Measurements from ENCODE around the gene SLC26A1.

Gene SLC26A1

DNA sequence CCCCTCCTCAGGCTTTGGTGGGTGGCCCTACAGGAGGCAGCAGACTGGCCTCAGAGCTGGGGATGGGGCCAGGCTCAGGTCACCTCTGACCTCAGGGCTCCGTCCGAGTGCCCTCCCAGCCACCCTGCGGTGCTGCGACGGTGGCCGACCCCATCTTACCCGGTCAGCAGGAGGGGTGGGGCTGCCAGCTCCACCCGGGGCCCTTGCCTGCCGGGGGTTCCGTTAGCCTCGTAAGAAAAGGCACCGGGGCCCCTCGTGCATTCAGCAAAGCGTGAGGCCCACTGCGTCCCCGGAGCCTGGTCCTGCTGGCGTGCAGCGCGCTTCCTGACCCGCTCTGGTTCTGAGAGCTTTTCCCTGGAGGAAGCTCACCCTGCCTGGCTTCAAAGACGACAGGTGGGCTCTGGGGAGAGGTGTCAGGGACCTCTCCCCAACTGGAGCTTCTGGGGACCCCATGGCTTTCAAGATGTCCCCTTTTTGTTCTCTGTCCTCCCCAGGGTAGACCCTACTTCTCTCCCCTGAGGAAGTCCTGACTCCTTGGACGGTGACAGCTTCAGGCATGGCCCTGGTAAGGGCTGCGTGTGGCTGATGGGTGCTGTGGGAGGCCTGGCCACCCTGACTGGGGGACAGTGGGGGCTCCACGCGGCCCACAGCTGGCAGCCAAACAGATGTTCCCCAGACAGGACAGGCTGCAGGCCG, 34.2 kb upstream of the SLC26A1 start:
- H2AK5ac ChIP-seq (ENCODE audit: low read length), result no peak overlapping the region
- H4K12ac ChIP-seq (ENCODE audit: low read depth, low read length), result no peak overlapping the region
- H3K4me3 ChIP-seq (ENCODE audit: low read depth, low read length), result no peak overlapping the region
- H4K91ac ChIP-seq (ENCODE audit: low read depth, low read length), result no peak overlapping the region
- no peak for DNase-seq
- H3K4ac ChIP-seq (ENCODE audit: low read depth, low read length), result no peak overlapping the region
- peaks cover 13 to 19% of the 10 kb centered on the region in 2 experiments for H3K36me3 ChIP-seq (ENCODE audit: control insufficient read depth in 1 of 2, insufficient read depth in 2 of 2, low read length in 2 of 2)
- no CpG with 5 or more reads among the region's 26 CpGs for WGBS (ENCODE audit: extremely low coverage, insufficient coverage, insufficient read length)
- H2AFZ ChIP-seq (ENCODE audit: insufficient read depth, low read length, poor library complexity), result no peak overlapping the region
- H3K27me3 ChIP-seq (ENCODE audit: insufficient read depth, low read length), result no peaks in the 10 kb centered on the region
- H3K4me2 ChIP-seq (ENCODE audit: low read length), result no peak overlapping the region
- no peaks in the 10 kb centered on the region for H3K79me1 ChIP-seq (ENCODE audit: low read length)
- no peak overlapping the region for H3K27ac ChIP-seq (ENCODE audit: low read depth, low read length)
- no peak overlapping the region for H3K23ac ChIP-seq (ENCODE audit: low read length)
- H4K8ac ChIP-seq (ENCODE audit: low read depth, low read length), result no peak overlapping the region
- peaks cover 6 to 11% of the 10 kb centered on the region in 2 experiments for H3K4me1 ChIP-seq (ENCODE audit: control insufficient read depth in 1 of 2, insufficient read depth in 2 of 2, low read length in 2 of 2)
- H3K18ac ChIP-seq (ENCODE audit: low read length), result no peak overlapping the region
- H3K79me2 ChIP-seq (ENCODE audit: control insufficient read depth, insufficient read depth, low read length, poor library complexity), result peaks cover 1% of the 10 kb centered on the region
- no peak overlapping the region for H2BK12ac ChIP-seq (ENCODE audit: low read length)
- no peak overlapping the region for H3K14ac ChIP-seq (ENCODE audit: low read length)
- peaks cover 10% of the 10 kb centered on the region for H3K9me3 ChIP-seq (ENCODE audit: insufficient read depth, low read depth, low read length)
- no peak overlapping the region for H3K9ac ChIP-seq (ENCODE audit: low read length)
- no peak overlapping the region for H2BK5ac ChIP-seq (ENCODE audit: low read depth, low read length, poor library complexity)
- H2BK120ac ChIP-seq (ENCODE audit: insufficient read depth, low read length, poor library complexity), result no peak overlapping the region

DNA sequence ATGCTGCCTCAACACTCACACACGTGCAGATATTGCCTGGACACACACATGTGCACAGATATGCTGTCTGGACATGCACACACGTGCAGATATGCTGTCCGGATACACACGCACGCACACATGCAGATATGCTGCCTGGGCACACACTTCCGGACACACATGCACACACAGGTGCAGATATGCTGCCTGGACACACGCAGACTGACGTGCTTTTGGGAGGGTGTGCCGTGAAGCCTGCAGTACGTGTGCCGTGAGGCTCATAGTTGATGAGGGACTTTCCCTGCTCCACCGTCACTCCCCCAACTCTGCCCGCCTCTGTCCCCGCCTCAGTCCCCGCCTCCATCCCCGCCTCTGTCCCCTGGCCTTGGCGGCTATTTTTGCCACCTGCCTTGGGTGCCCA, 32.9 kb upstream of the SLC26A1 start:
- peaks cover 6 to 11% of the 10 kb centered on the region in 2 experiments for H3K4me1 ChIP-seq (ENCODE audit: control insufficient read depth in 1 of 2, insufficient read depth in 2 of 2, low read length in 2 of 2)
- H2AFZ ChIP-seq (ENCODE audit: insufficient read depth, low read length, poor library complexity), result no peak overlapping the region
- H3K14ac ChIP-seq (ENCODE audit: low read length), result no peak overlapping the region
- H3K36me3 ChIP-seq (ENCODE audit: control insufficient read depth in 1 of 2, insufficient read depth in 2 of 2, low read length in 2 of 2), result peaks cover 13 to 19% of the 10 kb centered on the region in 2 experiments
- no peak overlapping the region for H3K4me2 ChIP-seq (ENCODE audit: low read length)
- H4K12ac ChIP-seq (ENCODE audit: low read depth, low read length), result no peak overlapping the region
- H3K23ac ChIP-seq (ENCODE audit: low read length), result peak overlapping the region; percentile 31
- H2BK120ac ChIP-seq (ENCODE audit: insufficient read depth, low read length, poor library complexity), result no peak overlapping the region
- no peak overlapping the region for H2BK12ac ChIP-seq (ENCODE audit: low read length)
- no peak overlapping the region for H4K91ac ChIP-seq (ENCODE audit: low read depth, low read length)
- no peaks in the 10 kb centered on the region for H3K27me3 ChIP-seq (ENCODE audit: insufficient read depth, low read length)
- no CpG with 5 or more reads among the region's 17 CpGs for WGBS (ENCODE audit: extremely low coverage, insufficient coverage, insufficient read length)
- peaks cover 10% of the 10 kb centered on the region for H3K9me3 ChIP-seq (ENCODE audit: insufficient read depth, low read depth, low read length)
- H3K79me2 ChIP-seq (ENCODE audit: control insufficient read depth, insufficient read depth, low read length, poor library complexity), result peaks cover 1% of the 10 kb centered on the region
- H3K4ac ChIP-seq (ENCODE audit: low read depth, low read length), result no peak overlapping the region
- peak overlapping the region; percentile 17 for H3K4me3 ChIP-seq (ENCODE audit: low read depth, low read length)
- no peaks in the 10 kb centered on the region for H3K79me1 ChIP-seq (ENCODE audit: low read length)
- peak in 1 of 2 donors; percentile 46 for DNase-seq
- H3K18ac ChIP-seq (ENCODE audit: low read length), result no peak overlapping the region
- H3K27ac ChIP-seq (ENCODE audit: low read depth, low read length), result no peak overlapping the region
- H3K9ac ChIP-seq (ENCODE audit: low read length), result no peak overlapping the region
- H4K8ac ChIP-seq (ENCODE audit: low read depth, low read length), result no peak overlapping the region
- H2BK5ac ChIP-seq (ENCODE audit: low read depth, low read length, poor library complexity), result no peak overlapping the region
- no peak overlapping the region for H2AK5ac ChIP-seq (ENCODE audit: low read length)

DNA sequence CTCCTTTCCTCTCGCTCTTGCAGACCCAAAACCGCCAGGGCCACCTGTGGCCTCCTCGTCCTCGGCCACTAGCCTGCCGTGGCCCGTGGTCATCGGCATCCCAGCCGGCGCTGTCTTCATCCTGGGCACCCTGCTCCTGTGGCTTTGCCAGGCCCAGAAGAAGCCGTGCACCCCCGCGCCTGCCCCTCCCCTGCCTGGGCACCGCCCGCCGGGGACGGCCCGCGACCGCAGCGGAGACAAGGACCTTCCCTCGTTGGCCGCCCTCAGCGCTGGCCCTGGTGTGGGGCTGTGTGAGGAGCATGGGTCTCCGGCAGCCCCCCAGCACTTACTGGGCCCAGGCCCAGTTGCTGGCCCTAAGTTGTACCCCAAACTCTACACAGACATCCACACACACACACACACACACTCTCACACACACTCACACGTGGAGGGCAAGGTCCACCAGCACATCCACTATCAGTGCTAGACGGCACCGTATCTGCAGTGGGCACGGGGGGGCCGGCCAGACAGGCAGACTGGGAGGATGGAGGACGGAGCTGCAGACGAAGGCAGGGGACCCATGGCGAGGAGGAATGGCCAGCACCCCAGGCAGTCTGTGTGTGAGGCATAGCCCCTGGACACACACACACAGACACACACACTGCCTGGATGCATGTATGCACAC, 31.8 kb upstream of the SLC26A1 start:
- no peaks in the 10 kb centered on the region for H3K27me3 ChIP-seq (ENCODE audit: insufficient read depth, low read length)

DNA sequence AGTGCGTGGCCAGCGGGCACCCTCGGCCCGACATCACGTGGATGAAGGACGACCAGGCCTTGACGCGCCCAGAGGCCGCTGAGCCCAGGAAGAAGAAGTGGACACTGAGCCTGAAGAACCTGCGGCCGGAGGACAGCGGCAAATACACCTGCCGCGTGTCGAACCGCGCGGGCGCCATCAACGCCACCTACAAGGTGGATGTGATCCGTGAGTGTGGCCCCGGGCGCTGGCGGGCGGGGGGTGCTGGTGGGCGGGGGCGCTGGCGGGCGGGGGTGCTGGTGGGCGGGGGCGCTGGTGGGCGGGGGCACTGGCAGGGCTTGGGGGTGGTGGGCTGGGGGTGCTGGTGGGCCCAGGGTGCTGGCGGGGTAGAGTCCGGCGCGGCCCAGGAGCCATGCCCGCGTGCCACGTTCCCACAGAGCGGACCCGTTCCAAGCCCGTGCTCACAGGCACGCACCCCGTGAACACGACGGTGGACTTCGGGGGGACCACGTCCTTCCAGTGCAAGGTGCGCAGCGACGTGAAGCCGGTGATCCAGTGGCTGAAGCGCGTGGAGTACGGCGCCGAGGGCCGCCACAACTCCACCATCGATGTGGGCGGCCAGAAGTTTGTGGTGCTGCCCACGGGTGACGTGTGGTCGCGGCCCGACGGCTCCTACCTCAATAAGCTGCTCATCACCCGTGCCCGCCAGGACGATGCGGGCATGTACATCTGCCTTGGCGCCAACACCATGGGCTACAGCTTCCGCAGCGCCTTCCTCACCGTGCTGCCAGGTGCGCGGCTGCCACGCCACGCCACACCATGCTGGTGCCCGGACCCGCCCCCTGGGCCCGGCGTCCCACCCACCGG, 30.9 kb upstream of the SLC26A1 start:
- DNase-seq, result no peak
- Histone ChIP-seq H3K4ac (ENCODE audit: low read depth, low read length) (no peak overlapping the region), H2AK5ac (ENCODE audit: low read length) (no peak overlapping the region), H3K4me2 (ENCODE audit: low read length) (no peak overlapping the region), H3K79me1 (ENCODE audit: low read length) (no peaks in the 10 kb centered on the region), H3K14ac (ENCODE audit: low read length) (no peak overlapping the region), H4K8ac (ENCODE audit: low read depth, low read length) (no peak overlapping the region), H2BK5ac (ENCODE audit: low read depth, low read length, poor library complexity) (no peak overlapping the region), H3K4me3 (ENCODE audit: low read depth, low read length) (no peak overlapping the region), H3K23ac (ENCODE audit: low read length) (no peak overlapping the region), H4K12ac (ENCODE audit: low read depth, low read length) (no peak overlapping the region), H3K79me2 (ENCODE audit: control insufficient read depth, insufficient read depth, low read length, poor library complexity) (peaks cover 1% of the 10 kb centered on the region), H3K27me3 (ENCODE audit: insufficient read depth, low read length) (no peaks in the 10 kb centered on the region), H2BK12ac (ENCODE audit: low read length) (no peak overlapping the region), H2AFZ (ENCODE audit: insufficient read depth, low read length, poor library complexity) (no peak overlapping the region), H3K9ac (ENCODE audit: low read length) (no peak overlapping the region), H3K9me3 (ENCODE audit: insufficient read depth, low read depth, low read length) (peaks cover 10% of the 10 kb centered on the region), H4K91ac (ENCODE audit: low read depth, low read length) (no peak overlapping the region), H3K4me1 (ENCODE audit: control insufficient read depth in 1 of 2, insufficient read depth in 2 of 2, low read length in 2 of 2) (peaks cover 6 to 11% of the 10 kb centered on the region in 2 experiments), H3K18ac (ENCODE audit: low read length) (no peak overlapping the region), H3K27ac (ENCODE audit: low read depth, low read length) (no peak overlapping the region), H2BK120ac (ENCODE audit: insufficient read depth, low read length, poor library complexity) (no peak overlapping the region), H3K36me3 (ENCODE audit: control insufficient read depth in 1 of 2, insufficient read depth in 2 of 2, low read length in 2 of 2) (peaks cover 13 to 19% of the 10 kb centered on the region in 2 experiments)
- WGBS (ENCODE audit: extremely low coverage, insufficient coverage, insufficient read length), result no CpG with 5 or more reads among the region's 83 CpGs

More for the DNA sequence above, 31.8 kb upstream of the SLC26A1 start:
- no peak overlapping the region for H2AFZ ChIP-seq (ENCODE audit: insufficient read depth, low read length, poor library complexity)
- no peak overlapping the region for H4K12ac ChIP-seq (ENCODE audit: low read depth, low read length)
- H3K23ac ChIP-seq (ENCODE audit: low read length), result peak overlapping the region; percentile 44
- H3K9me3 ChIP-seq (ENCODE audit: insufficient read depth, low read depth, low read length), result peaks cover 10% of the 10 kb centered on the region
- H3K4me3 ChIP-seq (ENCODE audit: low read depth, low read length), result peak overlapping the region; percentile 17
- H2BK120ac ChIP-seq (ENCODE audit: insufficient read depth, low read length, poor library complexity), result no peak overlapping the region
- peaks cover 13 to 19% of the 10 kb centered on the region in 2 experiments for H3K36me3 ChIP-seq (ENCODE audit: control insufficient read depth in 1 of 2, insufficient read depth in 2 of 2, low read length in 2 of 2)
- H3K14ac ChIP-seq (ENCODE audit: low read length), result no peak overlapping the region
- no peak overlapping the region for H3K27ac ChIP-seq (ENCODE audit: low read depth, low read length)
- peaks cover 6 to 11% of the 10 kb centered on the region in 2 experiments for H3K4me1 ChIP-seq (ENCODE audit: control insufficient read depth in 1 of 2, insufficient read depth in 2 of 2, low read length in 2 of 2)
- no peak overlapping the region for H3K4ac ChIP-seq (ENCODE audit: low read depth, low read length)
- H3K79me2 ChIP-seq (ENCODE audit: control insufficient read depth, insufficient read depth, low read length, poor library complexity), result peaks cover 1% of the 10 kb centered on the region
- no peak overlapping the region for H4K91ac ChIP-seq (ENCODE audit: low read depth, low read length)
- no peak overlapping the region for H3K18ac ChIP-seq (ENCODE audit: low read length)
- no peak overlapping the region for H3K4me2 ChIP-seq (ENCODE audit: low read length)
- H2BK5ac ChIP-seq (ENCODE audit: low read depth, low read length, poor library complexity), result no peak overlapping the region
- no peak overlapping the region for H2BK12ac ChIP-seq (ENCODE audit: low read length)
- no CpG with 5 or more reads among the region's 32 CpGs for WGBS (ENCODE audit: extremely low coverage, insufficient coverage, insufficient read length)
- H3K79me1 ChIP-seq (ENCODE audit: low read length), result no peaks in the 10 kb centered on the region
- no peak for DNase-seq
- H4K8ac ChIP-seq (ENCODE audit: low read depth, low read length), result no peak overlapping the region
- no peak overlapping the region for H3K9ac ChIP-seq (ENCODE audit: low read length)
- H2AK5ac ChIP-seq (ENCODE audit: low read length), result no peak overlapping the region
